ENCODE data around the gene SPIRE1.
A peak's percentile ranks its signal among the peaks of the same experiment; 100 is the strongest.

The SPIRE1 gene

GRCh38 chr18:12656605-12656937 lies 1.3 kb downstream of the SPIRE1 start:
- DNase-seq (ENCODE audit: low read depth) = no peak
- TF ChIP-seq MAX (IDR thresholded peaks at IDR 0.05; ENCODE audit: low read depth, low read length) = no peak
- no peak for TF ChIP-seq CTCF (IDR thresholded peaks at IDR 0.05; ENCODE audit: low read depth, low read length)
- no peak for TF ChIP-seq POLR2A (IDR thresholded peaks at IDR 0.05; ENCODE audit: extremely low read depth, insufficient read length)
- TF ChIP-seq MYC (IDR thresholded peaks at IDR 0.05; ENCODE audit: low read depth, low read length) = no peak
- peak overlapping the region; percentile 74 for H3K4me3 ChIP-seq (ENCODE audit: low read depth, low read length)

DNA sequence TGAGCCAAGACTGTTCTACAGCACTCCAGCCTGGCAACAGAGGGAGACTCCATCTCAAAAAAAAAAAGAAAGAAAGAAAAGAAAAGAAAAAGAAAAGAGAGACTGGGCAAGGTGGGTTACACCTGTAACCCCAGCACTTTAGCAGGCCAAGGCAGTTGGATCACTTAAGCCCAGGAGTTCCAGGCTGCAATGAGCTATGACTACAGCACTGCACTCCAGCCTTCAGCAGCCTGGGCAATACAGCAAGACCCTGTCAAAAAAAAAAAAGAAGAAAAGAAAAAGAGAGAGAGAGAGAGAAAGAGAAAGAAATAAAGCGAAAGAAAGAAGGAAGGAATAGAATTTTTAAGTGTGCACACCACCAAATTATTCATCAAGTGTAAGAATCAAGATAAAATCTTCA lies 2.9 kb downstream of the SPIRE1 start:
- no peak overlapping the region for H3K4me3 ChIP-seq (ENCODE audit: low read depth, low read length)
- TF ChIP-seq POLR2A (IDR thresholded peaks at IDR 0.05; ENCODE audit: extremely low read depth, insufficient read length) (no peak), CTCF (IDR thresholded peaks at IDR 0.05; ENCODE audit: low read depth, low read length) (no peak), MYC (IDR thresholded peaks at IDR 0.05; ENCODE audit: low read depth, low read length) (no peak), MAX (IDR thresholded peaks at IDR 0.05; ENCODE audit: low read depth, low read length) (no peak)
- DNase-seq (ENCODE audit: low read depth) = no peak

- H3K4me3 ChIP-seq (ENCODE audit: low read depth, low read length) = no peak overlapping the region
- DNase-seq (ENCODE audit: low read depth) = peak; percentile 52
- TF ChIP-seq CTCF (IDR thresholded peaks at IDR 0.05; ENCODE audit: low read depth, low read length) (no peak), POLR2A (IDR thresholded peaks at IDR 0.05; ENCODE audit: extremely low read depth, insufficient read length) (no peak), MYC (IDR thresholded peaks at IDR 0.05; ENCODE audit: low read depth, low read length) (no peak), MAX (IDR thresholded peaks at IDR 0.05; ENCODE audit: low read depth, low read length) (no peak)
These were observed 5.0 kb downstream of the SPIRE1 start for GRCh38 chr18:12652861-12653401.

DNA sequence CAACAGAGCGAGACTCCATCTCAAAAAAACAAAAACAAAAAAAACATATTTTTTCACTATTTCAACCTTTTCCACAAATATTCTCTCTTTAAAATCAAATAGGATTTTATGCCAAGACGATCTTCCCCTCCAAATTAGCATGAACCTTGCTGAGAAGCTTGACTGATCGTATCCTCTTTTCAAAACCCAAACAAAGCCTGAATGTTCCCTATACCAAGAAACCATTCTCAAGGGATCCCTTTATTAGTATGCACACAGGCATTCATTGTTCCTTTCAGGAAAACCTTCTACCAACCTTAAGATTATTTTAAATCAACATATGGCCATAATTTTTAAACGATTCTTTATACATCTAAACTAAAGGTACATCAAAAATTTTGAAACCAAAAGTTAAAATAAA lies 6.3 kb downstream of the SPIRE1 start:
- no peak for DNase-seq (ENCODE audit: low read depth)
- no peak overlapping the region for H3K4me3 ChIP-seq (ENCODE audit: low read depth, low read length)
- no peak for TF ChIP-seq POLR2A (IDR thresholded peaks at IDR 0.05; ENCODE audit: extremely low read depth, insufficient read length)
- TF ChIP-seq MYC (IDR thresholded peaks at IDR 0.05; ENCODE audit: low read depth, low read length) = no peak
- no peak for TF ChIP-seq MAX (IDR thresholded peaks at IDR 0.05; ENCODE audit: low read depth, low read length)
- no peak for TF ChIP-seq CTCF (IDR thresholded peaks at IDR 0.05; ENCODE audit: low read depth, low read length)

GRCh38 chr18:12647773-12648172 lies 10.1 kb downstream of the SPIRE1 start:
- no peak for TF ChIP-seq MAX (IDR thresholded peaks at IDR 0.05; ENCODE audit: low read depth, low read length)
- TF ChIP-seq POLR2A (IDR thresholded peaks at IDR 0.05; ENCODE audit: extremely low read depth, insufficient read length) = no peak
- no peak for TF ChIP-seq CTCF (IDR thresholded peaks at IDR 0.05; ENCODE audit: low read depth, low read length)
- no peak for TF ChIP-seq MYC (IDR thresholded peaks at IDR 0.05; ENCODE audit: low read depth, low read length)
- DNase-seq (ENCODE audit: low read depth) = no peak
- no peak overlapping the region for H3K4me3 ChIP-seq (ENCODE audit: low read depth, low read length)

Measured in NB4 (cell line).